ENCODE measurements around the gene DLG2.
"Not testable (repeated sequence)": the region's sequence is repeated elsewhere in the genome, so short reads cannot be mapped to it uniquely, and the experiment has no call there.

Gene DLG2

GRCh38 chr11:85444479-85444878 is 182.7 kb downstream of the DLG2 start:
- no peak for DNase-seq (ENCODE audit: low spot score)

- no peak for DNase-seq (ENCODE audit: low spot score)
Observed at GRCh38 chr11:85440273-85440672, 186.9 kb downstream of the DLG2 start.

GRCh38 chr11:85438328-85438727 is 188.8 kb downstream of the DLG2 start:
- DNase-seq (ENCODE audit: low spot score) = no peak

- no peak for DNase-seq (ENCODE audit: low spot score)
Observed at GRCh38 chr11:85431319-85431718, 195.8 kb downstream of the DLG2 start.

GRCh38 chr11:85423794-85424193 is 203.3 kb downstream of the DLG2 start:
- DNase-seq (ENCODE audit: low spot score) = no peak

- DNase-seq (ENCODE audit: low spot score) = no peak
Observed at GRCh38 chr11:85423316-85423715, 203.8 kb downstream of the DLG2 start.

- no peak for DNase-seq (ENCODE audit: low spot score)
Observed at GRCh38 chr11:85414175-85414574, 213.0 kb downstream of the DLG2 start.

GRCh38 chr11:85407648-85408047 is 219.5 kb downstream of the DLG2 start:
- DNase-seq (ENCODE audit: low spot score) = no peak

- no peak for DNase-seq (ENCODE audit: low spot score)
Observed at GRCh38 chr11:85406841-85407240, 220.3 kb downstream of the DLG2 start.

- DNase-seq (ENCODE audit: low spot score) = no peak
Observed at GRCh38 chr11:85406316-85406715, 220.8 kb downstream of the DLG2 start.

GRCh38 chr11:85395515-85396055 is 231.6 kb downstream of the DLG2 start:
- DNase-seq (ENCODE audit: low spot score) = not testable (repeated sequence)

- DNase-seq (ENCODE audit: low spot score) = no peak
Observed at GRCh38 chr11:85394283-85394682, 232.9 kb downstream of the DLG2 start.

- DNase-seq (ENCODE audit: low spot score) = no peak
Observed at GRCh38 chr11:85391141-85391540, 236.0 kb downstream of the DLG2 start.

- DNase-seq (ENCODE audit: low spot score) = no peak
Observed at GRCh38 chr11:85385547-85385946, 241.6 kb downstream of the DLG2 start.

- no peak for DNase-seq (ENCODE audit: low spot score)
Observed at GRCh38 chr11:85385111-85385510, 242.0 kb downstream of the DLG2 start.

GRCh38 chr11:85379066-85379465 is 248.1 kb downstream of the DLG2 start:
- DNase-seq (ENCODE audit: low spot score) = no peak

GRCh38 chr11:85377901-85378300 is 249.2 kb downstream of the DLG2 start:
- no peak for DNase-seq (ENCODE audit: low spot score)

- no peak for DNase-seq (ENCODE audit: low spot score)
Observed at GRCh38 chr11:85359859-85360258, 267.3 kb downstream of the DLG2 start.

GRCh38 chr11:85355921-85356320 is 271.2 kb downstream of the DLG2 start:
- DNase-seq (ENCODE audit: low spot score) = no peak

- DNase-seq (ENCODE audit: low spot score) = not testable (repeated sequence)
Observed at GRCh38 chr11:85349539-85349938, 277.6 kb downstream of the DLG2 start.

- no peak for DNase-seq (ENCODE audit: low spot score)
Observed at GRCh38 chr11:85348945-85349344, 278.2 kb downstream of the DLG2 start.

- DNase-seq (ENCODE audit: low spot score) = no peak
Observed at GRCh38 chr11:85347291-85347690, 279.9 kb downstream of the DLG2 start.

GRCh38 chr11:85346484-85346883 is 280.7 kb downstream of the DLG2 start:
- DNase-seq (ENCODE audit: low spot score) = no peak

- not testable (repeated sequence) for DNase-seq (ENCODE audit: low spot score)
Observed at GRCh38 chr11:85340846-85341245, 286.3 kb downstream of the DLG2 start.

- DNase-seq (ENCODE audit: low spot score) = no peak
Observed at GRCh38 chr11:85318573-85318972, 308.6 kb downstream of the DLG2 start.
